ENCODE results near the gene CDHR2. TPM values are rescaled to one million over a fixed set of nuclear protein-coding genes. Genes with fewer than 3 reads are reported as not detected.
A peak's percentile ranks its signal among the peaks of the same experiment; 100 is the strongest.

Gene CDHR2
- total and polyA plus RNA-seq, 2 of the 13 experiments (the other 11 are each of a cell fraction or from before 2014, with no cell fraction given) = 17.9 to 20.9 TPM

DNA sequence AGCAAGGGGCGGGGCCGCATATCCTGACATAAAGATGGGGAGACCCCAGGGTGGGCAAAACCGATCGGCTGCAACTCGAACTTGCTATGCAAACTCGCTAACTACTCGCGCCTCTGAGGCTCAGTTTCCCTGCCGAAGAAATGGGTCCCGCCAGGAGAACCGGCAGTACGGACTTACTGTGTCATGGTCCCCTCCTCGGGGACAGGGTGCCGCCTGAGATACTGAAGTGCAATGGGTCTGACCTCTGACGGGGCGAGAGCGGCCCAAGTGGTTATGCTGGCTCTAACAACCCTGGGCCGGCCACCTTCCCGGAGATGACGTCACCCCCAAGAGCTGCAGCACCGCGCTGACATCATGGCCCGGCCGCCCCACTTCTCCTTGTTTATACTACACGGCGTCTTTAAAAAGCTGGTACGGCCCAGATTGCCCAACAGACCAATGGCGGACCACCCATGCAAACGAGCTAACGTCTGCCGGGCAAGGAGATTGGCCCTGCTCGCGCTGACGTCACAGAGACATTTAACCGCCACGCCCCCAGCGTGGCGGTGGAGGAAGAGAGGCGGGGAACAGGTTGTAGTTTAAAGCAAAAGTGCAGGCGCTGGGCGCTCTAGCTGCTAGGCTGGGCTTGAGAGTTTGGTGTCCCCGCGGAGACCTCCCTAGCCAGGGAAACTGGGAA, 11.4 kb upstream of the CDHR2 start (continued):
- TF ChIP-seq, protein P1, sequence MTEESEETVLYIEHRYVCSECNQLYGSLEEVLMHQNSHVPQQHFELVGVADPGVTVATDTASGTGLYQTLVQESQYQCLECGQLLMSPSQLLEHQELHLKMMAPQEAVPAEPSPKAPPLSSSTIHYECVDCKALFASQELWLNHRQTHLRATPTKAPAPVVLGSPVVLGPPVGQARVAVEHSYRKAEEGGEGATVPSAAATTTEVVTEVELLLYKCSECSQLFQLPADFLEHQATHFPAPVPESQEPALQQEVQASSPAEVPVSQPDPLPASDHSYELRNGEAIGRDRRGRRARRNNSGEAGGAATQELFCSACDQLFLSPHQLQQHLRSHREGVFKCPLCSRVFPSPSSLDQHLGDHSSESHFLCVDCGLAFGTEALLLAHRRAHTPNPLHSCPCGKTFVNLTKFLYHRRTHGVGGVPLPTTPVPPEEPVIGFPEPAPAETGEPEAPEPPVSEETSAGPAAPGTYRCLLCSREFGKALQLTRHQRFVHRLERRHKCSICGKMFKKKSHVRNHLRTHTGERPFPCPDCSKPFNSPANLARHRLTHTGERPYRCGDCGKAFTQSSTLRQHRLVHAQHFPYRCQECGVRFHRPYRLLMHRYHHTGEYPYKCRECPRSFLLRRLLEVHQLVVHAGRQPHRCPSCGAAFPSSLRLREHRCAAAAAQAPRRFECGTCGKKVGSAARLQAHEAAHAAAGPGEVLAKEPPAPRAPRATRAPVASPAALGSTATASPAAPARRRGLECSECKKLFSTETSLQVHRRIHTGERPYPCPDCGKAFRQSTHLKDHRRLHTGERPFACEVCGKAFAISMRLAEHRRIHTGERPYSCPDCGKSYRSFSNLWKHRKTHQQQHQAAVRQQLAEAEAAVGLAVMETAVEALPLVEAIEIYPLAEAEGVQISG (CRISPR knock-in tag; IDR thresholded peaks at IDR 0.05) = 0 out of 2 replicates have a peak, but pooled peaks have one; percentile 57
- TF ChIP-seq KDM6A (CRISPR knock-in tag; IDR thresholded peaks at IDR 0.05; ENCODE audit: low read depth) = no peak
- TF ChIP-seq SRF (IDR thresholded peaks at IDR 0.05; ENCODE audit: low read depth, low read length) = peak; percentile 43; the same call in 1 of the 2 replicates
- TF ChIP-seq ZNF687 (CRISPR knock-in tag; IDR thresholded peaks at IDR 0.05) = peak; percentile 67
- no peak for TF ChIP-seq FOXO4 (CRISPR knock-in tag; conservative IDR thresholded peaks at IDR 0.05)
- TF ChIP-seq ZNF441 (CRISPR knock-in tag; IDR thresholded peaks at IDR 0.05; ENCODE audit: borderline replicate concordance) = no peak
- no peak for TF ChIP-seq KAT7 (CRISPR knock-in tag; IDR thresholded peaks at IDR 0.05; ENCODE audit: borderline replicate concordance)
- 0 out of 2 replicates have a peak, but pooled peaks have one; percentile 40 for TF ChIP-seq HIVEP1 (CRISPR knock-in tag; IDR thresholded peaks at IDR 0.05)
- no peak for TF ChIP-seq EZH2 (conservative IDR thresholded peaks at IDR 0.05; ENCODE audit: low read depth, low read length)
- TF ChIP-seq KDM5B (CRISPR knock-in tag; IDR thresholded peaks at IDR 0.05; ENCODE audit: borderline replicate concordance) = peak; percentile 70; the same call in 1 of the 2 replicates
- no peak for TF ChIP-seq FLYWCH1 (CRISPR knock-in tag; IDR thresholded peaks at IDR 0.05)
- peak; percentile 79; the same call in 1 of the 2 replicates for TF ChIP-seq PRDM10 (CRISPR knock-in tag; IDR thresholded peaks at IDR 0.05; ENCODE audit: low read depth)
- TF ChIP-seq EP300 (IDR thresholded peaks at IDR 0.05; ENCODE audit: low read depth in 2 of 2, low read length in 2 of 2) = 0 out of 4 replicates have a peak, but pooled peaks of 1 of the 2 experiments have one; percentile 20
- TF ChIP-seq EP300 (CRISPR knock-in tag; IDR thresholded peaks at IDR 0.05; ENCODE audit: borderline replicate concordance) = no peak
- peak; percentile 69 for TF ChIP-seq RFXAP (CRISPR knock-in tag; IDR thresholded peaks at IDR 0.05; ENCODE audit: borderline replicate concordance)
- TF ChIP-seq ZBTB20 (CRISPR knock-in tag; IDR thresholded peaks at IDR 0.05; ENCODE audit: borderline replicate concordance, low read depth) = peak; percentile 38; the same call in 1 of the 2 replicates

All from HepG2 (cell line).